SK-N-DZ (cell line): Measurements from ENCODE around the gene EBF3.
A peak's percentile ranks its signal among the peaks of the same experiment; 100 is the strongest.

Experiments used
- DNase-seq: peaks from one replicate; pipeline ENCODE4 v3.0.0-alpha.2; 2015; ENCODE audit warnings: low spot score

Gene EBF3

DNA sequence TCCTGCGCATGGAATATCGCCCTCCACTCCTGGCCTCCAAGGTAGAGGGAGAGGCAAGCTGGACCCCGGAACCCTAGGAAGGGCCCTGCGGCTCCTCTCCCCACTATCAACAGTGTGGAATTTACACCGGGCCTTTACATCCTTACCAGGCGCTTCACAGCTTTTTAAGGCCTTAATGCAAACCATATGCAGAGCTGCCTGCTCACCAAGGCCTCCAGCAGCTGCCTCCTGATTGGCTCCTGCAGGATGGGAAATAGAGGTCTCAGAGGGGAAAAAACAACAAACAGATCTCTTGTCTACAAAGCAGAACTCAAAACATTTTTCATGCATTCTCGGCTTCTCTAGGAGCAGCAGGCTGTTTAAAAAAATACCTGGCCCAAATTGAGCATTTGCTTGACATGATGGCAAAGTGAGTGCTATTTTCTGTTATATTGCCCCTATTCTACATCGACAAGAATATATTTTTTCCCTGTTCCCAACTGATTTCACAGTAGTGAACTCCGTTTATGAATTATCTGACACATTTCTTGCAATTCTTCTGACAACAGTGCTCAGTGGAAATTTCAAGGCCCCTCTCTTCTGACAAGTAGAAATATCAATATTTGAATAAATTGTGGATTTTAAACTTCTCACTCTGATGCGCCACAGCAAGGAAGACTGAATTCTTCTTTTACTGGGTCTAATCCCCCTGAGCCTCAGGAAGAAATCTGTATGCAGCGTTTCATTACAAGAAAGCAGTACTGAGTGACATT, 51.7 kb downstream of the EBF3 start:
- peak; percentile 67 for DNase-seq

DNA sequence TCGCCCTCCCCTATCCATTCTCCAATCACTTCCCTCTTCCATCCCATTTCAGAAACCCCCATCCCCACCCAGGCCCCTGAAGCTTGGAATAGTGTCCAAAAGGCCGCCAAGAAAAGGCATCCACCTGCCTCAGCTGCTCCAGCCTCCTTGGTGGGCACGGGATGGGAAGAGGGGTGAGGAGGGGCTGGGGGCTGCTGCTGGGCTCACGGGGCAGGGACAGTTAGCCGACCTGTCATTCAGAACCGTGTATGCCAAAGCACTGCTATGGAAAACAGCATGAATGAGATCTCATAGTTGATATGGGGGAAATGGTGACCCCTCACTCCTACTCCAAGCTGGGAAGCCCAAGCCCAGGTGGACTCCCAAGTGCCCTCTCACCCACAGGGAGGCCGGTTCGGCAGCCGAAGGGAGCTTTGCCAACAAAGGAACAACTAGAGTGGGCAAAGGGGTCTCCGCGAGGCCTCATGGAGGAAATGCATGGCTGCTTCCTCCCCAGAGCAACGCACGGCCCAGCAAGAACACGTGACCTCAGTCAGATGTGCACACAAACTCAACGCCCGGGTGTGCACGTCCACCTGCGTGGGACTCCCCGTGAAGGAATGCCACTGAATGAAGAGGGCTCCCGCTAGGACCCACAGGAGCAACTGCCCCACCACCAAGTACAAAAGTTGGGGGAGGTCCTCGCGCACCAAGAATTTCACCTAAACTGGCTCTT, 52.5 kb downstream of the EBF3 start:
- DNase-seq, result no peak

DNA sequence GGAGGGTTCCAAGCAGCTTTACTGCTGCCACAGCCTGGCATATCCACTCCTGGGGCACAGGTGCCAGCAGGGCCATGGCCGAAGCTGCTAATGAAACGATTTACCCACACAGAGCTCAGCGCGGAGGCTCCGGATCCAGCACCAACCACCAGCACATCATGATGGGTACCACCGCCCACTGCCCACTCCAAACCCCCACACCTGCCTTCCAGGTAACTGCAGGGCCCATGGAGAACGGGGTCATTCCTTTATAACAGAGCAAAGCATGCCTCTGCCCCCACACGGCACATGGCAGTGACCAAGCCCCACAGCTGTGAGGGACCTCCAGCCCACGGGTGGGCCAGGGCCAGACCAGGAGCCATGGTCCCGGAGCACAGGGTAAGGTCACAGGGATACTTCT, 53.2 kb downstream of the EBF3 start:
- no peak for DNase-seq

DNA sequence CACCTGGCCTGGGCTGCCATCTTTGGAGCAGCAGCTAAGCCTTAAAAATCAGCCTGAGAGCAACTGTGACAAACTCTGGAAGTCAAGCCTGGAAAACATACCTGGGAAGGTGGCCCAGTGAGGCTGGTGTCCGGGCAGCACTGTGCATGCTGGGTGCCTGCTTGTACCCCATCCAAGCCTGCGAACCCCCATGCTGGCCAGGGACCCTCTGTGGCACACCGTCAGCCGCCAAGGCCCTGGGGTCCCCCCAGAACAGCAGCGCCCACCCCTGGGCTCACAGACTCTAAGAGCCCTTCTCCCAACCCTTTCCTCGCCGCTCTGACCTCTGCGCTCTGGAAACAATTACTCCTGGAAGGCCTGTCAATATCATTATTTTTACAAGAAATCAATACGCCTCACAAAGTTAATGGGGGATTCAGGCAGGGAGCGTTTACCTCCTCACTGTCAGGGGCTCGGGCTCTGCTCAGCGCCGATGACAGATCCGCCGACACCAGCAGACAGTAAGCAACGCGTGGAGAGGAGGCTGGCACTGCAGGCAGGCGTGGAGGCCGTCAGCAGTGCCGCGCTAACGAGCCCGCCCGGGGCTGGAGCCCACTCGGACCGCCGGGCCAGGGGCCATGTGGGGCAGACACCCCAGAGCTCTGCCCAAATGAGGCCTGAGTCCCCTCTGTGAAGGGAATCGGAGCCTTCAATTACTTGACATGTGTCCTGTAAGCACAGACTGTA, 54.4 kb downstream of the EBF3 start:
- DNase-seq, result no peak

DNA sequence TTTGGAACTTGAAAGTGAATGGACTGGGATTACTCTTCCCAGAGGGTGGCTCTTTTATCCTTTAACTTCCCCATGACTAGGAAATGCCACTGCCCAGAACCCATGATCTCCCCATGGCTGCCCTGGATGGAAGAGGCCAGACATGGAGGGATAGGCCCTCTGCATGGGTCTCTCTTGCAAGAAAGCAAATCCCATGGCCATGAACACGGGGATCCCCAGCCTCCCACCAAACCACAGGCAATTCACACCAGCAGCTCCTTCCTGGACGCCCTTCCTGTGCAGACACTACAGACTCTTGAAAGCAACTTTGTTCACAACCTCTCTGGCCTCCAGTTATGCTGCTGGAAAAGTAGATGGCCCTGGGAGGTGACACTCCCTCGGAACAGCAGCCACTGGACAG, 55.0 kb downstream of the EBF3 start:
- DNase-seq, result no peak

DNA sequence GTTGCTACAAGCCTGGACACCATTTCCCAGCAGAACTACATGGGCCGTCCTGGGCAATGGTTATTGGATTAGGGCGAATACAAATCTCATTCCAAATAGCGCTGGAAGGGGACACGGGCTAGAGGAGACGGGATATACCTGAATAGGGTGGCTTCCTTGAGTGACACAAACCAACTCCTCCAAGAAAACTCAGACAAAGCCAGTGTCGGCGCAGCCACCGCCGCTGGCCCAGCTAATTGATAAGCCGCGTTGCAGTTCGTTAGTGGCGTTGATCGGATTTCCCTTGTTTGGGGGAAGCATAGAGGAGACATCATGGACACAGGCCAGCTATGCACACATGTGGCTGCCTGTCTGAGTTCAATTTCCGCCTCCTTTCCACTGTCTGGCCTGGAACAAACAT, 55.7 kb downstream of the EBF3 start:
- DNase-seq, result no peak

DNA sequence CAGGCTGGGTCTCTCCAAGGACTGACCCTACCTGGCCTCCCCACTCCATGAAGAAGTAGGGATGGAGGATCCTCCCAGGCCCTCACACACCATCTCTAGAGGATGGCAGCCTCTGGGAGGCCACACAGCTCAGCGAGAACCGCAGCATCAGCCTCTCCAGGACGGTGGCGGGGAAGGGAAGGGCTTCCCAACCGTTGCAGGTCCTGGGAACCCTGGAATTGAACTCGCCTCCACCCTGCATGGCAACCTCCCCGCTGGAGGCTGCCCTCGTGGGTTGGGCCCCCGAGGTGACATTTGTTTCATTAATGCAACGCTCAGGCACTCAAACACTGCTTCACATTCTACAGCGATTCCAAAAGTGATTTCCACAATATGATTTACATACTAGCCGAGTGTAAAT, 58.5 kb downstream of the EBF3 start:
- DNase-seq, result no peak

DNA sequence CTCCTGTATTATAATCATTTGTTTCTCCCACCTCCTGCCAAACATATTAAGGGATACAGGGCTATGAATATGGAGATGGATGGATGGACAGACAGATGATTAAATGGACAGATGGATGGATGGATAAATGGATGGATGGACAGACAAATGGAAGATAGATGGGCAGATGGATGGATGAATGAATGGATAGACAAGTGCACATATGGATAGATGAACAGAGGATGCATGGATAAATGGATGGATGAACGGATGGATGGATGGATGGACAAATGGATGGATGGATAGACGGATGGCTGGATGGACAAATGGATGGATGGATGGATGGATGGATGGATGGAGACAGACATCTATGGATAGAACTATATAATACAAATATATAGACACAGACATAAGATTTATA, 59.8 kb downstream of the EBF3 start:
- no peak for DNase-seq

DNA sequence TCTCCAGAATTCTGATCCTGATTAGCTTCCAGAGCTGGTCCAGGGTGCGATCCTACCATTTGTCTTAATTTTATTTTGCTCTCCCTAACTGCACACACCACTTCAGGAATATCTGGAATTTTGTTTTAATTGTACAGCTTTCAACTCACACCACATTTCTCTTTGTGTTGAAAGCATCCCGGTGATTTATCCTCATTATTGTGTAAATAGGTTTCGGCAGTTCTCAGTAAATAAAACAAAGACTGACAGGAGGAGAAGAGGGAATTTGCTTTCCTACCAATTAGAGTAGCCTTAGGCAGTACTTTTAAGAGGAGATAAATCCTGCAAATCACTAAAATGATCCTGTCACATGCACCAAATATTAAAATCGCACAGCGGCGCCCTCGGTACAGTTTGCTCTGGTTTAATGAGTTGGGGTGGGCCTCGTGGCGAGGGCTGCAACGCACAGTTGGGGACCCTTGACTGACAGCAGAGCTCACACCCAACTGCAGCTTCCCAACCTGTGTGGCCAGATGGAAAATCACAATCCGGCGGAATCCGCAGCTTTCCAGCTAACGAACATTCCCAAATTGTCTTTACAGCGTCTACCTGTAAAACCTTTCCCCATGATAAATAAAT, 62.6 kb downstream of the EBF3 start:
- DNase-seq, result no peak

DNA sequence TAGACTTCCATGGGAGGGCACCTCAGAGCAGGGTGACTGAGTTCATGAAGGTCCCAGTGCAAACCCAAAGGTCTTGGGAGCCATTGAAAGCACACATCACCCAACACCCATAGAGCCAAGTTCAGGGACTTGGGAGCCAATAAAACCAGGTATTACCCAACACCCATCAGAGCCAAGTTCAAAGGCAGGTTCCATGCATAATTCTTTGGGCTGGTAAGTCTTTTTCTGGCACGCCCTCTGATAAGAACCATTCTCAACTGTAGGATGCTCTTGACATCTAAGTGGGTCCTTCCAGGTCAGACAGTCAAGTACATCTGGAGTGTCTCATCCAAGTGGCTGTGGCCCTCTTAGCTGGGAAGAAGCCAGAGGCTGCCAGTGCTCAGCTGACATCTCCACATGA, 63.2 kb downstream of the EBF3 start:
- no peak for DNase-seq

DNA sequence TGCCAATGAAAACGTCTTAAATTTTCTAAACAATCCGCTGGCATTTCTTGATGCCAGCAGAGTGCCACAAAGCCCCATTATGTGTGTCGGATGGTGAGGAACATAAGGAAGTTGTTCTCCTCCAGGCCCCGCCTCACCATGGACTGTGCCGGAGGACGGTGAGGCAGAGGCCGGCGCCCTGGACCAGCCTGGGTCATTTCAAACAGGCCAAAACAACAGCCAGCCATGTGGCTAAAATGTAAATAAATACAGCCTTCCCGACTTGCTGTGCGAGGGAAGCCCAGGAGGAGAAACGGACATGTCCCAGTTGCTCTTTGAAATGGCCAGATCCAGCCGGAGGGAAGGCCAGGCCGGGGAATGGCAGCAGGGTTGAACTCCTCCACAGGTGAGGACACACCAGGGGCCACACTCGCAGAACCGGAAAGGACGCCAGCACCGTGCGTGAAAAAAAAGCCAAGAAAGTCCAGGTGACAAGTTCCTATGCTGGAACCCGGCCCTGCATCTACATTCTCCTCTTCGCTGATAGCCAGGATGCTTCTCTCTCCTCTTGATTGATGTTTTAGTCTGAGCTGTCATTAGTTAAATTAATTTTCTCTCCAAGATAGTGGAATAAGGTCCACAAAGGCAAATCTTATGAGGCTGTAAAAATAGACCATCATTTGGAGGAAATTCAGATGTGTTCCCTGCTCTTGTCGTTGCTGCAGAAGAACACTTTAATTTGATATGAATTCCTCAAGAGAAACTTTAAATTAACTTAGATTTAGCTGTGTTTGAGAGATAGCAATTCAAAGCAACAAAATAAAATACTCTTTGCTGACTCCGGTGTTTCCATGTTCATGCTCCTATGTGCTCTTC, 64.6 kb downstream of the EBF3 start:
- no peak for DNase-seq

DNA sequence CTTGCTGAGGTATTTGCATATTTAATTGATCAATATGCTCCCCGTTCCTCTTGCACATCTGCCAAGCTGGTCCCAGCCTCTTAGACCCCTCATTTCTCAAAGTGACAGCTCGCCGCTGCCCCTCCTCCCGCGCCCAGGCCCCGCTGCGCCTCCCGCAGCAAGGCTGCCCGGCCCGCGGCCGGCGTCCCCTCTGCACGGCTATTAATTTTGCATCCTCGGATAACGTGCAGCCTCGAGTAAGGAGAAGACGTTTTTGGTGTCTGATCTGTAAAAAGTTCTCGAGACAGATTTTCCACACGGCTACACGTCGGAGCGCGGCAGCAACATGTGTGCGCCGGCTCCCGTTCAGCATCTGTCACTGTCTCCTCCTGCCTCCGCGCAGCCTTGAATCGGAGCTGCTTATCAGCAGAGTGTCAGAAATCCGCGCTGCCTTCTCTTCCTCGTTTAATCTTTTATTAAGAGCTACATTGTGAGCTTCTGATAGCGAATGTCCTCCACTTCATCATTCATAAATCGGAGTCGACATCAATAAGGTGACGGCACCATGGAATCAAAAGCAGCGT, 65.3 kb downstream of the EBF3 start:
- no peak for DNase-seq

DNA sequence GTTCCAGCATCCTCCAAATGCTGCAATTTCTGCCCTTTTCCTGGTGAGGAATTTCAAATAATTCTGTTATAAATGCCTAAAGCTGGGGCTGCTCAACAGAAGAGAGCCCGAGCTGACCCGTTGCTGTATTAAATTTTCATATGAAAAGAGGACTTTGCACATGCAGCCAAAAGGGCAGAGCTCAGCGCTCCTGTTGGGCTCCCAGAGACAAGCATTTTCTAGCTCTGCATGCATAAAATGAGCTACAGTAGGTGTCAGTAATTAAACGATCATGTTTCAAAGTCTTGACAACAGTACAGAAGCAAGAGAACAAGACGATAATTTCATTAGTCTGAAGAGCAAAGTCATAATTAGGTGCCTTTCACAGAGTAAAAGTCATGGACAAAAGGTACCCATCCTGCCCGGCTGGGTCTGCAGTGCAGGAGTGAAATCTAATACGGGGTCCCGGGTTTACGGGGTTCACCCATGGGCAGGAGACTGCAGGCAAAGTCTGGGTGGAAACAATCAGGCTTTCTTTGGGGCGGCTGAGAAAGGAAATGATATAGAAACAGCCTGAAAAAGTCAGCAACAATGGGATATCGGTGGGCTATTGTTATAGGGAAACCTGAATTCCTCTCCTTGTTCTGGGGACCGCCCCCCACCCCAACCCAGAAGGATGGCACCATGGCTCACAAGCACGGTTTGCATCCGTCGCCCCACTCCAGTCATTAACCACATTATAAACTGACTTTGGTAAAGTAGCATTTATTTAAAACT, 66.0 kb downstream of the EBF3 start:
- no peak for DNase-seq

DNA sequence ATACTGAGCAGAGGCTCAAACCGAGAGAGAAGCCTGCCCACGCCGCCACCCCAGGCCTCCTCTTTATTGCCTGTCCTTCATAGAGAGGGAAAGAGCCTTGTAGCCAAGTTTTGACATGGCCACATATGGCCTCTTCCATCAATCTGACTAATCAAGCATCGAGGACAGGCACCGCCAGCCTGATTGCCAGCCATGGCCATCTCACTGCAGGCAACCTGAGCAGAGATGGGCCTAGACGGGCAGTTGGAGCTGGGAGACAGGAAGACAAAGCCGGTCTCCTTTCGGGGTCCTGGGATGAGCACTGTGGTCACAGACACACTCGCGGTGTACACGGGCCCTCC, 67.2 kb downstream of the EBF3 start:
- no peak for DNase-seq

DNA sequence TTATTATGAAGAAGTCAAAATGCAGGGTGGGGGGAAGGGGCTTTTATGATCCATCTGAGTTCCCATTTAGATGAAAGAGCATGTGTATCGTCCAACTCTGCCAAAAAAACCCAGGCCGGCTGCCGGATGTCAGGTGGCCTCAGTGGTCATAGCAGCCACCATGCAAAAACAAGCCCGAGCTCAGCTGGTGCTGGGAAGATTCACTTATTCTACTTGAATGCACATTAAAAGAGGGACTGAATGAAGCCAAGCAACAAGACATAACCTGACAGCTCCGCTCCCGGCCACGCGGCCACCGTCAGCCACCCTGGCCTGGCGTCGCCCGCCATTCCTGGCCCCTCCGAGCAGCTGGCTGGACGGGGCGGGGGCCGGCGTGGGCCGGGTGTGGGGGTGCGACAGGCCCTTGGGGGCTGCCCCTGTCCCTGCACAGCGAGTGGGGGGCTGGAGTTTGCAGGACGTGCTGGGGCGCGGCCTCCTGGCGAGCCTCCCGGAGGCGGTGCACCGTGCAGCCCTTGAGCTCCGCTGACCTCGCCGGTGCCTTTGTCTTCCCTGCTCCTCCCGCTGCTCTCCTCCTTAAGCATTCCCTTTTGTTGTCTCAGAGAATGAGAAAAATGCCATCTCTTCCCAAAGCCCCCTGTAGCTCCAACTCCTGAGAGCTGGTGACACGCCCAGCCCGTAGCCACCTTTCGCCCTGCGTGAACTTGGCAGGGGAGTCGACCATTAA, 67.8 kb downstream of the EBF3 start:
- no peak for DNase-seq

DNA sequence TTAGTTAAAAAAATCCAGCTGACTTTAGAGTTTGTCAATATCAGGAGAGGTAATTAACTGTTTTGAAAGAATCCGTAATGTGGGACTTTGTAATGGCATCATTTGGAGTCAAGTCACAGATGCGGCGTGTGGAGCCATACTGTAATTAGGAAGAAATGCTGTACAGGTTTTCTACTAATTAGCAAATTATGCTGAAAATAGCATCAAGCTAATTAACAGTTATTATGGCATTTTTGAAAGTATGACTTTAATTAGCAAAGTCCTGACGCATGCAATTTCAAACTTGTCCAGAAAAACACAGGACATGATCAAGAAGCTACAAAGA, 68.3 kb downstream of the EBF3 start:
- DNase-seq, result no peak

DNA sequence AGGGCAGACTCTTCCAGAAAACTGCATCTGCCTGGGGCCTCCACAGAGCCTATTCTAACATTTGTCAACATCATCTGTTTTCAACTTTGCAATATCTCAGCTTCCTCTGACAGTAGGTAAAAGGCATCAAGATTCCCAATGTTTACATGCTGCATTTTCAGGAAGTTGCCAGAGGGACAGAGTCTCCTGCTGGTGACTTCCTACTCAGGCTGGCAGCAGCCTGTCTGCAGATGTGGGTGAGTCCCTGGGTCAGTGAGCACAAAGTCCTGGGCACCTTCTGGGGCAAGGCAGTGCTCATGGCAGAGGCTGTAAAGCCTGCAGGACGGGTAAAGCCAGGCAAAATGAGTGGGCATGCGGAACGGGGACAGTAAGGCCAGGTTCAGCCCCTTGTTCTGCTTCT, 69.4 kb downstream of the EBF3 start:
- DNase-seq, result no peak

DNA sequence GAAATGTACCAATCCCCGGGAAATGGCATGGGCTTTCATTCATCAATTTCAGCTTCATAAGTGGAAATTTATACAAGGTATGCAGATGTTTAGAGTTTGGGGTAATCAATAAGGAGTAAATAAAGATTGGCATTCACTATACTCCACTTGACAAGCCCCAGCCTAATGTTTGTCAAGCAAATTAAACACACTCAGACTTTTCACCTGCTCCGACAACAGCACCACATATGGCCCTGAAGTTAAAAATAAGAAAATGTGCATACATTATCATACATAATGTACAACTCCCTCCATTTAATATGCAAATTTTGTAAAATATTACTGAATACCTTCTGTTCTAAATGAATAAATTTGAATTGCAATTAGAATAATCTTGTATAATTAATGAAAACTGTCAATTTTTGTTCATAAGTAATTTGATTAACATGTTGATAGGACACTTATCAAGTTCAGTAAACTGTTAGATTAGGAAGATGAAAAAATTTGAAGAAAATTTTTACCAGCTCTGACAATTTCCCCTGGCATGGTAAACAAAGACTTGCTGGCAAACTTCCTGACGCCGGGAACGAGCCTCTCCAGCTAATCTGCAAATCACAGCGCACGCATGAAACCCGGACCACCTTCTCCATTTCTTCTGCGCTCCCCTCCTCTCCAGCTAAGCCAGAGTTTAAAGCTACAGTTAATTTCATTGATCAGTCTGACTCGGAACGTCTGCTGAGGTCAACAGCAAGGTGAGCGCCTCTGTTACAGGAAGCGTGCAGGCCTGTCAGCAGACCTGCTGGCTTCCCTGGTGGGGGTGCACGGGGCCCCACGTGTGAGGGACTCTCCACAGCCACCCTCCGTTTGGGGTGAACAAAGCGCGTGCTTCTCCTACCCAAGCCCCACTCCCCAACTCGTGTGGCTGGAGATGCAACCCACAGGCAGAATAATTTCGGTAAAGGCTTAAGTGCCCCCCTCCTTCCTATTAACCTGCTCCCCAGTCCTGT, 70.7 kb downstream of the EBF3 start:
- no peak for DNase-seq
